OCI-LY7 (cell line): ENCODE results near the gene RINL.

Experiments
- EZH2phosphoT487 ChIP-seq: fragments of 200-600 bp; sonication (generic); IDR thresholded peaks from 2 replicates; pipeline ENCODE4 v1.6.1; 2018; ENCODE audit warnings: low read depth, borderline replicate concordance, mild to moderate bottlenecking, mixed run types, antibody characterized with exemption, low read length, moderate library complexity, mixed read lengths
- TF ChIP-seq, protein P1 (sequence below): fragments of 200-600 bp; sonication (generic); conservative IDR thresholded peaks from 2 replicates; pipeline ENCODE4 v1.5.1; 2014; ENCODE audit warnings: mild to moderate bottlenecking, antibody characterized with exemption, low read length, moderate library complexity, mixed read lengths

DNA sequence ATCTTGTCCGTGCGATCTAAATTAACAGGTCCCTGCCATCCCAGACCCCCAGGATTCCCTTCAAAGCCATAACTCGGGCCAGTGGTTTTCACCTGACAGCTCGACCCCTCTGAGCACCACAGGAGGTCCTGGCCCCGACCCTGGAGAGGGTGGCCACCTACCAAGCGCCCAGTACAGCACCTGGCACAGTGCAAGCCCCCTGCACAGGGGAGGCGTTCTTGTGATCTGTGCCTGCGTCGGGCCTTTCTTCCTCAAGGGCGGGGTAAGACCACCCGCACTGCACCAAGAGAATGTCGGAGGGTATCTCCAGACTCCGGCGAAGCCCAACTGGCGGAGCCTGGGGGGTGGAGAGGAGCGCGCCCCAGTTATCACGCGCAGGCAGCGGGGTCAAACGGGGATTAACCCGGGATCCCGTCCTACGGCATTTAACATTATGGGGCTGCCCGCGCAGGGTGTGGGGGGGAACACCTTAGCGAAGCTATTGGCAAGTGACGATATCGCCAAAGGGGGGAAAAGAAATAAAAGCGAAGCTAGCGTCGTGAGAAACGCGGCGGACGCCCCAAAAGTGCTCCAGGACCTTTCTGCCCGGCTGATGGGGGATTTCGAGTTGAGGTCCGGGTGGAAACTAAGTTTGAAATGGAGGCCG is 27.0 kb downstream of the RINL start:
- TF ChIP-seq, protein P1, sequence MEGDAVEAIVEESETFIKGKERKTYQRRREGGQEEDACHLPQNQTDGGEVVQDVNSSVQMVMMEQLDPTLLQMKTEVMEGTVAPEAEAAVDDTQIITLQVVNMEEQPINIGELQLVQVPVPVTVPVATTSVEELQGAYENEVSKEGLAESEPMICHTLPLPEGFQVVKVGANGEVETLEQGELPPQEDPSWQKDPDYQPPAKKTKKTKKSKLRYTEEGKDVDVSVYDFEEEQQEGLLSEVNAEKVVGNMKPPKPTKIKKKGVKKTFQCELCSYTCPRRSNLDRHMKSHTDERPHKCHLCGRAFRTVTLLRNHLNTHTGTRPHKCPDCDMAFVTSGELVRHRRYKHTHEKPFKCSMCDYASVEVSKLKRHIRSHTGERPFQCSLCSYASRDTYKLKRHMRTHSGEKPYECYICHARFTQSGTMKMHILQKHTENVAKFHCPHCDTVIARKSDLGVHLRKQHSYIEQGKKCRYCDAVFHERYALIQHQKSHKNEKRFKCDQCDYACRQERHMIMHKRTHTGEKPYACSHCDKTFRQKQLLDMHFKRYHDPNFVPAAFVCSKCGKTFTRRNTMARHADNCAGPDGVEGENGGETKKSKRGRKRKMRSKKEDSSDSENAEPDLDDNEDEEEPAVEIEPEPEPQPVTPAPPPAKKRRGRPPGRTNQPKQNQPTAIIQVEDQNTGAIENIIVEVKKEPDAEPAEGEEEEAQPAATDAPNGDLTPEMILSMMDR, result no peak
- TF ChIP-seq EZH2phosphoT487, result no peak
